Thymus (tissue), 11 donors: ENCODE measurements around the gene HOXA10. TPM values are rescaled to one million over a fixed set of nuclear protein-coding genes. Genes with fewer than 3 reads are reported as not detected.

Experiments used
- DNase-seq, 9 donors: peaks; one replicate each; pipeline ENCODE4 v3.0.0-alpha.2; 2013; ENCODE audit warnings: low spot score in 9 of 9, low read depth in 6 of 9, missing footprints in 1 of 9
- H3K27ac ChIP-seq, 2 donors: one replicate each; pipeline ENCODE4 v1.5.1; 2013; ENCODE audit warnings: control low read depth in 1 of 2, low read depth in 1 of 2, low read length in 1 of 2, mild to moderate bottlenecking in 1 of 2, moderate library complexity in 1 of 2
- H3K27me3 ChIP-seq, 2 donors: one replicate each; pipeline ENCODE4 v1.5.1; 2013; ENCODE audit warnings: low read length in 1 of 2; ENCODE audit not compliant: control insufficient read depth in 2 of 2, insufficient read depth in 1 of 2
- H3K36me3 ChIP-seq, 2 donors: one replicate each; pipeline ENCODE4 v1.5.1; 2013; ENCODE audit warnings: low read length in 1 of 2, mild to moderate bottlenecking in 1 of 2, moderate library complexity in 1 of 2; ENCODE audit not compliant: control insufficient read depth in 2 of 2, insufficient read depth in 2 of 2
- H3K4me1 ChIP-seq, 2 donors: one replicate each; pipeline ENCODE4 v1.5.1; 2013; ENCODE audit warnings: low read length in 2 of 2; ENCODE audit not compliant: control insufficient read depth in 2 of 2, insufficient read depth in 2 of 2
- H3K4me3 ChIP-seq, 2 donors: one replicate each; pipeline ENCODE4 v1.5.1; 2013; ENCODE audit warnings: low read length in 2 of 2, control low read depth in 1 of 2, mild to moderate bottlenecking in 1 of 2
- H3K9me3 ChIP-seq, 2 donors: one replicate each; pipeline ENCODE4 v1.5.1; 2013; ENCODE audit warnings: low read length in 1 of 2, mild to moderate bottlenecking in 1 of 2; ENCODE audit not compliant: control insufficient read depth in 2 of 2, insufficient read depth in 1 of 2
- WGBS: extraction: QIAGEN DNeasy Blood & Tissue Kit; methylation state at CpG from one replicate; pipeline ENCODE4 v1.1.7; 2013; 5-methylcytosine and 5-hydroxymethylcytosine counted together
- polyA plus RNA-seq: library from polyadenylated mRNA; stranded (reverse); fragments of 200-250 nt; gene quantifications from one replicate; pipeline ENCODE4 v1.2.3, GENCODE V29; 2013
- total RNA-seq: library from RNA; stranded (reverse); fragments of 120-200 nt; gene quantifications from one replicate; pipeline ENCODE4 v1.2.4, GENCODE V29; 2013
- donor health status: healthy.

The HOXA10 gene
- total and polyA plus RNA-seq, 2 donors, result 1.1 to 3.5 TPM

- DNase-seq, result no peak
- Histone ChIP-seq H3K4me1 (peaks cover 35 to 48% of the 10 kb centered on the region in 2 donors), H3K27me3 (peaks cover 43 to 100% of the 10 kb centered on the region in 2 donors), H3K27ac (peak overlapping the region in 1 of 2 donors; percentile 9), H3K4me3 (peak overlapping the region in 1 of 2 donors; percentile 73), H3K36me3 (no peaks in the 10 kb centered on the region), H3K9me3 (peaks cover 0 to 14% of the 10 kb centered on the region in 2 donors)
- 2% methylated on average over 30 of the region's 30 CpGs for WGBS
These were observed 2.3 kb downstream of the HOXA10 start for GRCh38 chr7:27171637-27172314.

- peaks cover 40 to 53% of the 10 kb centered on the region in 2 donors for H3K4me1 ChIP-seq
- H3K27ac ChIP-seq, result peak overlapping the region in 1 of 2 donors; percentile 9
- H3K27me3 ChIP-seq, result peaks cover 47 to 100% of the 10 kb centered on the region in 2 donors
- no peaks in the 10 kb centered on the region for H3K36me3 ChIP-seq
- H3K4me3 ChIP-seq, result peak overlapping the region in 1 of 2 donors; percentile 73
- WGBS, result 5% methylated on average over 8 of the region's 8 CpGs
- no peak for DNase-seq
- peaks cover 0 to 19% of the 10 kb centered on the region in 2 donors for H3K9me3 ChIP-seq
These were observed 2.8 kb downstream of the HOXA10 start for GRCh38 chr7:27171325-27171636.

- no peak for DNase-seq
- Histone ChIP-seq H3K27me3 (peaks cover 50 to 100% of the 10 kb centered on the region in 2 donors), H3K4me1 (peaks cover 46 to 59% of the 10 kb centered on the region in 2 donors), H3K27ac (no peak overlapping the region), H3K4me3 (peak overlapping the region in 1 of 2 donors; percentile 73), H3K9me3 (peaks cover 0 to 22% of the 10 kb centered on the region in 2 donors), H3K36me3 (no peaks in the 10 kb centered on the region)
- WGBS, result 25% methylated on average over 11 of the region's 11 CpGs
These were observed 3.4 kb downstream of the HOXA10 start for GRCh38 chr7:27170426-27171324.

- Histone ChIP-seq H3K9me3 (peaks cover 0 to 22% of the 10 kb centered on the region in 2 donors), H3K4me3 (peak overlapping the region; percentile 39 to 54), H3K36me3 (no peaks in the 10 kb centered on the region), H3K27ac (no peak overlapping the region), H3K27me3 (peaks cover 46 to 100% of the 10 kb centered on the region in 2 donors), H3K4me1 (peaks cover 52 to 65% of the 10 kb centered on the region in 2 donors)
- WGBS, result under 1% methylated on average over 46 of the region's 46 CpGs
- no peak for DNase-seq
These were observed 4.3 kb downstream of the HOXA10 start for GRCh38 chr7:27169658-27170425.

- H3K4me1 ChIP-seq, result peaks cover 48 to 70% of the 10 kb centered on the region in 2 donors
- peaks cover 47 to 100% of the 10 kb centered on the region in 2 donors for H3K27me3 ChIP-seq
- 2% methylated on average over 25 of the region's 25 CpGs for WGBS
These were observed 5.7 kb downstream of the HOXA10 start for GRCh38 chr7:27168265-27168947.

GRCh38 chr7:27167916-27168264, 6.2 kb downstream of the HOXA10 start:
- peaks cover 0 to 3% of the 10 kb centered on the region in 2 donors for H3K36me3 ChIP-seq
- peaks cover 44 to 69% of the 10 kb centered on the region in 2 donors for H3K4me1 ChIP-seq
- H3K9me3 ChIP-seq, result peaks cover 0 to 20% of the 10 kb centered on the region in 2 donors
- H3K4me3 ChIP-seq, result peak overlapping the region; percentile 39 to 54
- 7% methylated on average over 4 of the region's 4 CpGs for WGBS
- no peak for DNase-seq
- peak overlapping the region in 1 of 2 donors; percentile 60 for H3K27ac ChIP-seq
- H3K27me3 ChIP-seq, result peaks cover 48 to 100% of the 10 kb centered on the region in 2 donors

More at GRCh38 chr7:27168265-27168947, 5.7 kb downstream of the HOXA10 start:
- peaks cover 0 to 2% of the 10 kb centered on the region in 2 donors for H3K36me3 ChIP-seq
- H3K4me3 ChIP-seq, result peak overlapping the region; percentile 39 to 54
- DNase-seq, result peak in 2 of 9 donors; percentile 55 to 81
- H3K27ac ChIP-seq, result peak overlapping the region; percentile 19 to 60
- peaks cover 0 to 20% of the 10 kb centered on the region in 2 donors for H3K9me3 ChIP-seq

- Histone ChIP-seq H3K4me1 (peaks cover 35 to 58% of the 10 kb centered on the region in 2 donors), H3K4me3 (peak overlapping the region; percentile 14 to 36), H3K27ac (no peak overlapping the region), H3K27me3 (peaks cover 48 to 100% of the 10 kb centered on the region in 2 donors), H3K9me3 (peaks cover 0 to 17% of the 10 kb centered on the region in 2 donors), H3K36me3 (peaks cover 0 to 3% of the 10 kb centered on the region in 2 donors)
- 5% methylated on average over 50 of the region's 50 CpGs for whole genome bisulfite sequencing
- DNase-seq, result no peak
These were observed 7.3 kb downstream of the HOXA10 start for GRCh38 chr7:27166531-27167505.
